Calu3 (cell line): Measurements from ENCODE around the gene NHEJ1. TPM values are rescaled to one million over a fixed set of nuclear protein-coding genes. Genes with fewer than 3 reads are reported as not detected.

Source experiments
- BruUV-seq: library from RNA; stranded (reverse); fragments of 400-500 nt; replicated peaks from 2 replicates; lab custom pipeline; 2021; lab: Mats Ljungman, UMichigan
- CTCF ChIA-PET: fragments of 300-600 bp; sonication (Branson Sonifier 250); formaldehyde crosslinking; loops from one replicate; lab custom pipeline; 2022; ENCODE audit warnings: antibody characterized with exemption; lab: Charles Lee
- DNase-seq: peaks from one replicate; pipeline ENCODE4 v3.0.0; 2022
- H3K27ac Mint-ChIP-seq: one replicate; pipeline ENCODE4 v1.8.0; 2022; ENCODE audit warnings: mixed read lengths; ENCODE audit not compliant: unreplicated experiment
- H3K27me3 Mint-ChIP-seq: one replicate; pipeline ENCODE4 v1.8.0; 2022; ENCODE audit warnings: mixed read lengths; ENCODE audit not compliant: unreplicated experiment
- H3K36me3 Mint-ChIP-seq: one replicate; pipeline ENCODE4 v1.8.0; 2022; ENCODE audit warnings: mild to moderate bottlenecking, moderate library complexity, mixed read lengths; ENCODE audit not compliant: insufficient read depth, unreplicated experiment
- H3K4me1 Mint-ChIP-seq: one replicate; pipeline ENCODE4 v1.8.0; 2022; ENCODE audit warnings: mild to moderate bottlenecking, low read depth, mixed read lengths; ENCODE audit not compliant: unreplicated experiment
- H3K4me3 Mint-ChIP-seq: one replicate; pipeline ENCODE4 v1.8.0; 2022; ENCODE audit warnings: mild to moderate bottlenecking, low read depth, moderate library complexity, mixed read lengths; ENCODE audit not compliant: unreplicated experiment
- H3K9me3 Mint-ChIP-seq: one replicate; pipeline ENCODE4 v1.8.0; 2022; ENCODE audit warnings: low read depth, mixed read lengths; ENCODE audit not compliant: unreplicated experiment
- intact Hi-C: fragments of 100-400 bp; cut with micrococcal nuclease; formaldehyde crosslinking; loops from one replicate; pipeline ENCODE4 v1.10.0; 2022; ENCODE audit not compliant: unreplicated experiment
- total RNA-seq: library from RNA; stranded (reverse); gene quantifications from 2 replicates; pipeline ENCODE4 v1.2.3, GENCODE V29; 2022
- TF ChIP-seq, protein P1 (sequence below): fragments of 200-600 bp; IDR thresholded peaks from one replicate; pipeline ENCODE4 v1.8.0; 2022; ENCODE audit warnings: antibody characterized with exemption; ENCODE audit not compliant: unreplicated experiment

NHEJ1 gene
- total RNA-seq, 1 experiment from 2014 or later = 12.4 TPM

- no peak for DNase-seq
- CTCF ChIA-PET = interaction anchor here (0.6 to 6.9 kb wide), 7 partner anchors 14 to 221 kb away, joined by 3 to 71 read pairs (median 10); no protein-coding TSS in a partner anchor
- TF ChIP-seq, protein P1, sequence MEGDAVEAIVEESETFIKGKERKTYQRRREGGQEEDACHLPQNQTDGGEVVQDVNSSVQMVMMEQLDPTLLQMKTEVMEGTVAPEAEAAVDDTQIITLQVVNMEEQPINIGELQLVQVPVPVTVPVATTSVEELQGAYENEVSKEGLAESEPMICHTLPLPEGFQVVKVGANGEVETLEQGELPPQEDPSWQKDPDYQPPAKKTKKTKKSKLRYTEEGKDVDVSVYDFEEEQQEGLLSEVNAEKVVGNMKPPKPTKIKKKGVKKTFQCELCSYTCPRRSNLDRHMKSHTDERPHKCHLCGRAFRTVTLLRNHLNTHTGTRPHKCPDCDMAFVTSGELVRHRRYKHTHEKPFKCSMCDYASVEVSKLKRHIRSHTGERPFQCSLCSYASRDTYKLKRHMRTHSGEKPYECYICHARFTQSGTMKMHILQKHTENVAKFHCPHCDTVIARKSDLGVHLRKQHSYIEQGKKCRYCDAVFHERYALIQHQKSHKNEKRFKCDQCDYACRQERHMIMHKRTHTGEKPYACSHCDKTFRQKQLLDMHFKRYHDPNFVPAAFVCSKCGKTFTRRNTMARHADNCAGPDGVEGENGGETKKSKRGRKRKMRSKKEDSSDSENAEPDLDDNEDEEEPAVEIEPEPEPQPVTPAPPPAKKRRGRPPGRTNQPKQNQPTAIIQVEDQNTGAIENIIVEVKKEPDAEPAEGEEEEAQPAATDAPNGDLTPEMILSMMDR = no peak
- no peak overlapping the region for H3K27ac Mint-ChIP-seq
- H3K36me3 Mint-ChIP-seq = no peaks in the 10 kb centered on the region
- intact Hi-C loops = no loop called here
- H3K9me3 Mint-ChIP-seq = no peaks in the 10 kb centered on the region
- H3K4me1 Mint-ChIP-seq = peaks cover 28% of the 10 kb centered on the region
- no peaks in the 10 kb centered on the region for H3K27me3 Mint-ChIP-seq
- BruUV-seq = no TSS peak
- H3K4me3 Mint-ChIP-seq = no peak overlapping the region
Observed at GRCh38 chr2:219118504-219118903, 42.1 kb downstream of the NHEJ1 start.

DNA sequence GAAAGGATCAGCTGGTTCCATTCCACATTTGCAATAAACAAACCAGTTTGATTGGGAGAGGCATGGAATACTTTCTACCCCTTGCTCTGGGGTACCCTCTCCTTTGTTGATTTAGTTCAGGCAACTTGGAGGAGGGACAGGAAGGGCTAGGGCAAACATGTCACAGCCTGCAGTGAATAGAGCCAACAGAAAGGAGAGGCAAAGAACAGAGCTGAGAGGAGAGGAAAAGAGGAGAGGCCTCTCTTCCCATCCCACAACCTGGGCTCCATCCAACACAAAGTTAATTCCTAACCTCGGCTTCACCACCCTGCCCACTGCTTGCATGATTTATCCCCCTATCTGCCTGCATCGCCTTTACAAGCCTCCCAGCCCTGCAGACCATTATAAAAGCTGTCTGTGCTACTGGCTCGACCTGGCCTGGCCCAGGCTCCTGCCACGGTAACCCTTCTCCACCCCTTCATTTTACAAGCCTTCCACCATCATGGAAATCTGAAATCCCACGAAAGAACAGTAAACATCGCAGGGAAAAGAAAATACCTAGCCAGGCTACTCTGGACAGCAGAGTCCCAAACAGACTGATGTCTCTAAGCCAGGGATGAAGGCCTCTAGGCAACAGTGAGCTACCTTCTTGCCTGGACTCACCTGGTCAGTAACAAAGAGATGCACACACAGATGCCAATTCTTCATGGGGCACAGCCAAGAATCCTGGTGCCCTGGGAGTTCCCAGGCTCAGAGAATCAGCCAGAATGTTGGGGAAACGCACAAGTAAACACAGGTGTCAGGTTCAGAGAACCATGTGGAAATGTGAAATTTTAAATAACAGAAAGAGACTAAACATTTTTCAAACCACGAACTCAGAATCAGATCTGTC, 43.6 kb downstream of the NHEJ1 start:
- Mint-ChIP-seq H3K9me3 (no peaks in the 10 kb centered on the region), H3K27me3 (no peaks in the 10 kb centered on the region), H3K4me1 (peaks cover 14% of the 10 kb centered on the region), H3K4me3 (no peak overlapping the region), H3K36me3 (no peaks in the 10 kb centered on the region), H3K27ac (no peak overlapping the region)
- DNase-seq = no peak
- intact Hi-C loops = no loop called here
- BruUV-seq = no TSS peak
- CTCF ChIA-PET = interaction anchor here (3.0 to 6.9 kb wide), 2 partner anchors 58 to 88 kb away, joined by 35 to 71 read pairs; no protein-coding TSS in a partner anchor
- TF ChIP-seq, protein P1 = no peak

DNA sequence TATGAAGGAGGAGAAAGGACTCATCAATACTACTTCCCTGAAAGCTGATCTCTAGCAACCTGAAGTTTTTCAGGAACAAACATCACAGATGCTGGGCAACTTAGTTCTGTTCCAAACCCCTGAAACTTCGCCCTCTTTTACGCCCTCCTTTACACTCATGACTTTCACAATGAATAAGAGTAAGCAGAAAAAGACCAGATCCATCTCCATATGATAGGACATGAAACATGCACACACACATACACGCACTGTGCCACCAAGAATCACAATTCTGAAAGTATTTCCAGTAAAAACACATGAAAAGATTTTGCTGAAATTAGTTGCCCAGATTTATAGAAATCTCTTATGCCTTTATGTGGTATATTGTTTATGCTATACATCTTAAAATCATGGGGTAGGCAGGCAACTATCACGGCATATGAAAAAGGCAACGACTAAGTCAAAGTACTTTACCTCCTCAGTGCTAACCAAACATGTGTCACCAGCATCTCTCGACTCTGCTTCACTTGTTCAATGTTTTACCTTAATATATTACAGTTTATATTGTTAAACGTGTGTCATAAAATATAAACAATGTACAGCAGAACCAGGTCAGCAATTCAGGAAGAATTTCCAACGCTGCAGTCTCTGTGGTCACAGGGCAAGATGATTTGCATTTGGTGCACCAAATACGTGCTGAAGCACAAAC, 47.8 kb downstream of the NHEJ1 start:
- intact Hi-C loops = no loop called here
- no peak overlapping the region for H3K27ac Mint-ChIP-seq
- no TSS peak for BruUV-seq

GRCh38 chr2:219112062-219112406, 48.6 kb downstream of the NHEJ1 start:
- Mint-ChIP-seq H3K4me1 (peaks cover 17% of the 10 kb centered on the region), H3K36me3 (no peaks in the 10 kb centered on the region), H3K4me3 (no peak overlapping the region), H3K27me3 (no peaks in the 10 kb centered on the region), H3K27ac (no peak overlapping the region), H3K9me3 (no peaks in the 10 kb centered on the region)
- no peak for DNase-seq
- CTCF ChIA-PET = interaction anchor here (0.7 to 1.2 kb wide), 3 partner anchors 8 to 54 kb away, joined by 3 to 7 read pairs (median 4); no protein-coding TSS in a partner anchor
- intact Hi-C loops = no loop called here
- no TSS peak for BruUV-seq
- TF ChIP-seq, protein P1 = no peak

More for the DNA sequence above, 47.8 kb downstream of the NHEJ1 start:
- Mint-ChIP-seq H3K4me1 (peaks cover 20% of the 10 kb centered on the region), H3K27me3 (no peaks in the 10 kb centered on the region), H3K9me3 (no peaks in the 10 kb centered on the region), H3K4me3 (no peak overlapping the region), H3K36me3 (no peaks in the 10 kb centered on the region)
- TF ChIP-seq, protein P1 = no peak
- no peak for DNase-seq
- CTCF ChIA-PET = interaction anchor here (0.7 to 1.2 kb wide), 3 partner anchors 9 to 55 kb away, joined by 3 to 7 read pairs (median 4); no protein-coding TSS in a partner anchor
